GM19468 (cell line): ENCODE data around the gene SMURF1.

Experiments used
- ATAC-seq: cut with Tn5 transposase; IDR thresholded peaks from one replicate; pipeline ENCODE4 v1.9.1; 2021; ENCODE audit warnings: mild to moderate bottlenecking, moderate library complexity, moderate number of reproducible peaks; ENCODE audit not compliant: unreplicated experiment; ENCODE audit errors: extremely low read depth

Gene SMURF1

DNA sequence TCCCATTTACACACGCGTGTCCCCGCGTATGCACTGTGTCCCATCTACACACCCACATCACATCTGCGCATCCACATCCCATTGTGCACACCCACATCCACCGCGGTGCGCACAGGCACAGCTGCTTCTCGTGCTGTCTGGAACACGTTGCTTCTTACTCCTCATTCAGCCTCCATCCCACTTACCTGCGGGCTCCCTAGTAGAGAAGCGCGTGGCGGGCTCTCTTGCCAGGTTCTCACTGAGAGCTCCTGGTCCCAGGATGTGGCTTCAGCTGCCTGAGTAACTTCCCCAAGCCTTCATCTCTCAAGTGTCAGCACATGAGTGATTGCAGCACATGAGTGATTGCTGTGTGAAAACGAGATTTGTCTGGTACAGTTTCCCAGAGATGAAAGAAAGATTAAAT is 147.8 kb downstream of the SMURF1 start:
- ATAC-seq: no peak

DNA sequence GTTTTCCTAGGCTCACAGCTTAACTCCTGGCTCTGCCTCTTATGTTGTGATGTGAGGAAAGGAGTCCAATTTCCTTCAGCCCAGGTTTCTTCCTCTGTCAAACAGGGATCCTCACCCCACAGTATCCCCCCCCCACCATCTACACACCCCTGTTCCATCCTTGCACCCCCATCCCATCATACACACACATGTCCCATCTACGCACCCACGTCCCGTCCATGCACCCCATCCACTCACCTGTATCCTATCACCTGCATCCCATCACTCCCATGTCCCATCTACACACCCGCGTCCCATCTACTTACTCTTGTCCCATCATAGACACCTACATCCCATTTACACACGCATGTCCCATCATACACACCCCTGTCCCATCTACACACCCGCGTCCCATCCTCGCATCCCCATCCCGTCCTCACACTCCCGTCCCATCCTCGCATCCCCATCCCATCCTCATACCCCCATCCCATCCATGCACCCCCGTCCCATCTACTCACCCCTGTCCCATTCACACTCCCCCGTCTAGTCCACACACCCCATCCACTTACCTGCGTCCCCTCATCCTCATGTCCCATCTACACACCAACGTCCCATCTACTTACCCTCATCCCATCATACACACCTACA is 148.3 kb downstream of the SMURF1 start:
- no peak for ATAC-seq

DNA sequence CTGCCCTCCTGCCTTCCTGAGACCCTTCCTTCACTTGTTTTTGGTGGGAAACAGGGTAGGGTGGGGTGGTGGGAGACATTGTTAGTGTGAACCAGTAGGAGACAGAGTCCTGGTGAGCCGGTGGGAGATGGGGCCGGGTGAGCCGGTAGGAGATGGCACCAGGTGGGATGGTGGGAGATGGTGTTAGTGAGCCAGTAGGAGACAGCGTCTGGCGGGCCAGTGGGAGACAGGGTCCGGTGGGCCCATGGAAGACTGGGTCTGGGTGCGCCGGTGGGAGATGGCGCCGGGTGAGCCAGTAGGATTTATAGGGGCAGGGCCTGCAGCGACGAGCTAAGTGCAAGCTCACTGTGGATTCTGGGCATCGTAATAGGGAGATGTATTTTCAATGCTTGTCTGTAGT is 148.8 kb downstream of the SMURF1 start:
- ATAC-seq: no peak

DNA sequence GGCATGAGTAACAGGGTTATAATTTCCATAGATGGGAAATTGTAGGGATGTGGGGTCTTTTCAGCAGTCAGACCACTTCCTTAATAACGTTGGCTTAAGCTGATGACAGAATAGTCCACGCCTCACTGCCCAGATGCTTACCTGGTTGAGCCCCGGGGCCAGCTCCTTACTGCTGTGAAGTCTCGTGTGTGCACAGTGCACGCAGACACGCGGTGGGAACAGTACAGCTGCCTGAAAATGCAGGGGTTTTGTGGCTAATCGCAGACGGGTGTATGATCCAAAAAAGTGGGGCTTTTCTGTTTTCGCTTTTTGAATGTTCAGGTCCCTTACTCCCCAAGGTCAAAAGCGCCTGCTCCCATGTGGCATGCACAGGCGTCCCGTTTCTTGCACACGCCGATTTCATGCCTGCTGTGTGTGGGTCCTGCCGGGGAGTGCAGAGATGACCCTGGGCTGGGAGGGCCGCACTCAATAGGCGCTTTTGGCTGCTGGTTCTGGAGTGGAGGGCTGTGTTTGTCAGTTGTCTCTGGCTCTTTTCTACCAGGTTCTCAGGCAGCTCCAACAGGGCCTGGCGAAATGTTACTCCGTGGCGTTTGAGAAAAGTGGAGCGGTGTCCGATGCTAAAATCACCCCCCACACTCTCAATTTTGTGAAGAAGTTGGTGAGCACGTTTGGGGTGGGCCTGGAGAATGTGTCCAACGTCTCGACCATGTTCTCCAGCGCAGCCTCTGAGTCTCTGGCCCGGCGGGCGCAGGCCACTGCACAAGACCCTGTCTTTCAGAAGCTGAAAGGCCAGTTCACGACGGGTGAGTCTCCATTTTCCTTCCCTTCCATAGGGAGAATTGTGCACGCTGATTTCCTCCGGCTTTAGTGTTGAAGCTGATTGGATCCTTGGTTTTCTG is 149.6 kb downstream of the SMURF1 start:
- no peak for ATAC-seq

GRCh38 chr7:98993024-98993897 is 150.6 kb downstream of the SMURF1 start:
- ATAC-seq: no peak

GRCh38 chr7:98992076-98992475 is 151.8 kb downstream of the SMURF1 start:
- no peak for ATAC-seq

DNA sequence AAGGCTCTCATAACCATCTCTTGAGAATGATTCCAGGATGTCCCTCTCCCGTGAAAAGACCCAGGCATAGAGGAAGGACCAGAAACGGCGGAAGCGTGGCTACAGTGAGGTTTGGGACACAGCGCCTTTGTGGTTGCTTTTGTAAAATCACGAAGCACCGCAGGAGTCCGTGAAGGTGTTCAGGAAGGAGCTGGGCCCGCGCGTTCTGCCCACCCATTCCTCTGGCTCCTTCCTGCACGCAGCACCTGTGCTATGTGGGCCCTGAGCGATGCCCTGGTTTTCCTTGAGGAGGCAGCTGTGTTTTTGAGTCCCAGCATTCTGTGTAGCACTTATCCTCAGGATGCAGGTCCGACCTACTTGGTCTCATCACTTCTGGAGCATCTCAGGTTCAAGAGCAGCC is 152.8 kb downstream of the SMURF1 start:
- ATAC-seq: no peak

- no peak for ATAC-seq
Measured at GRCh38 chr7:98990356-98990755, 153.6 kb downstream of the SMURF1 start.

DNA sequence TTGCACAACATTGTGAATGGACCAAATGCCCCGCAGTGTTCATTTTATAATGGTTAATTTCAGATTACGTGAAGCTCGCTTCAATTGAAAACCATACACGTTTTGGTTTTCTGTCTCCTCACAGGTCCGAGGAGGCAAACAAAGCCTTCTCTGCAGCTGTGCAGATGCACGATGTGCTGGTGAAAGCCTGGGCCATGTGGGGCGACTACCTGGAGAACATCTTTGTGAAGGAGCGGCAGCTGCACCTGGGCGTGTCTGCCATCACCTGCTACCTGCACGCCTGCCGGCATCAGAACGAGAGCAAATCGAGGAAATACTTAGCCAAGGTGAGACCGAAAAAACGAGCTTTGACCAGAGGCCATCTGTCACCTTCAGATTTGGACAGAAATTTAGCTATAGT is 155.3 kb downstream of the SMURF1 start:
- ATAC-seq: no peak

GRCh38 chr7:98985945-98986344 is 158.0 kb downstream of the SMURF1 start:
- ATAC-seq: no peak

GRCh38 chr7:98985406-98985805 is 158.5 kb downstream of the SMURF1 start:
- ATAC-seq: no peak

GRCh38 chr7:98984126-98984525 is 159.8 kb downstream of the SMURF1 start:
- no peak for ATAC-seq

DNA sequence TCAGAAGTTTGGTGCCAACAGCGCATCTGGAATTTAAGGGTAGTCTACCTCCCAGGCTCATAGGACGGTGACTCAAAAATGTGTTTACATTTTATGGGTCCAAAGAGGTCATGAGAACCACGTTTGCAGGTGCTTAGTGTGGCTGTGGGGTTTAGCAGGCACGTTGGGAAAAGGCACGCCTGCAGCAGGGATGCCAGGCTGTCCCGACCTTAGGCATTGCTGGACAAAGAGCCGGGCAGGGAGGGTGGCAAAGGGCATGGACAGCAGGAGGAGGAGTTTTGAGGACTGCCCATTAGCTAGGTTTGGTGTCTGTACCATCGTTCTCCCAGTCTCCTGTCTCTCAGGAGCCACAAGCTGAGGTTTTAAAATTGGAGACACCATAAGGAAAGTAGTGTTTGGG is 161.2 kb downstream of the SMURF1 start:
- no peak for ATAC-seq

GRCh38 chr7:98981701-98982100 is 162.2 kb downstream of the SMURF1 start:
- no peak for ATAC-seq

DNA sequence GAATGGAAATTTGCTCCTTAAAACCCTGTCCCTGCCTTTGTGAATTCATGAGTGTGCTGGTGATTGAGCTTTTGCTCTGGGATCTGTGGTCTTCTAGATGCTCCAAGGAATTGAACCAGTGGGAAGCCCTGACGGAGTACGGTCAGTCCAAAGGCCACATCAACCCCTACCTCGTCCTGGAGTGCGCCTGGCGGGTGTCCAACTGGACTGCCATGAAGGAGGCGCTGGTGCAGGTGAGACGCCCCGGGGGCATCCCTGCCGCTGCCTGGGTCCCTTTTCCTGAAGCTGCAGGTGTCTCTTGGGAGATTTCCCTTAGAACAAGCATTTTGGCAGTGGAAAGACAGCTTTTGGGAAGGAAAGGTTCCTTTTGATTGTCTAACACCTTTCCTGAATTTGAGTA is 165.2 kb downstream of the SMURF1 start:
- no peak for ATAC-seq
